Right lobe of liver (tissue), 4 donors: ENCODE data around the gene NSMCE3.

ENCODE experiments used
- CTCF ChIP-seq, 4 donors: fragments of 200-600 bp in 3 of 4; fragments of 450-650 bp in 1 of 4; IDR thresholded peaks; one replicate each; pipeline versions ENCODE4 v1.5.1 to v1.8.0; 2016 to 2022; ENCODE audit warnings: antibody characterized with exemption in 4 of 4, mild to moderate bottlenecking in 2 of 4
- POLR2A ChIP-seq: fragments of 450-650 bp; IDR thresholded peaks from one replicate; pipeline ENCODE4 v1.6.1; 2017; ENCODE audit warnings: antibody characterized with exemption, mild to moderate bottlenecking
- donor health status: DM: no; HTN: no; CAD: no.
- donor health status: DM: no; HTN: no; CAD: no.
- donor health status: DM: no; HTN: yes; CAD: no.

GRCh38 chr15:29299784-29300183 lies 30.2 kb upstream of the NSMCE3 start:
- TF ChIP-seq CTCF (IDR thresholded peaks at IDR 0.05), result no peak
- TF ChIP-seq POLR2A, result no peak
